ENCODE data around the gene SLC7A6. TPM values are rescaled to one million over a fixed set of nuclear protein-coding genes. Genes with fewer than 3 reads are reported as not detected.

The SLC7A6 gene
- total and polyA plus RNA-seq, 2 of the 13 experiments (the other 11 are each of a cell fraction or from before 2014, with no cell fraction given) = 35.8 to 70.8 TPM

GRCh38 chr16:68273896-68274295 lies 9.6 kb downstream of the SLC7A6 start (continued):
- TF ChIP-seq, protein P1, sequence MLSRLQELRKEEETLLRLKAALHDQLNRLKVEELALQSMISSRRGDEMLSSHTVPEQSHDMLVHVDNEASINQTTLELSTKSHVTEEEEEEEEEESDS (CRISPR knock-in tag; IDR thresholded peaks at IDR 0.05; ENCODE audit: borderline replicate concordance) = no peak
- no peak for TF ChIP-seq BORCS8-MEF2B (CRISPR knock-in tag; IDR thresholded peaks at IDR 0.05)
- TF ChIP-seq ZNF468 (CRISPR knock-in tag; IDR thresholded peaks at IDR 0.05) = no peak
- TF ChIP-seq ZNF142 (CRISPR knock-in tag; IDR thresholded peaks at IDR 0.05) = no peak
- no peak for TF ChIP-seq PAF1 (CRISPR knock-in tag; IDR thresholded peaks at IDR 0.05)
- no peak for TF ChIP-seq ZBTB33 (CRISPR knock-in tag; IDR thresholded peaks at IDR 0.05)
- no peak for TF ChIP-seq ZSCAN29 (CRISPR knock-in tag; conservative IDR thresholded peaks at IDR 0.05)
- TF ChIP-seq ATM (IDR thresholded peaks at IDR 0.05; ENCODE audit: borderline replicate concordance) = no peak
- TF ChIP-seq ZFX (CRISPR knock-in tag; IDR thresholded peaks at IDR 0.05; ENCODE audit: low read depth) = no peak
